Prostate gland (tissue), 2 donors: ENCODE measurements around the gene SIRT4. TPM values are rescaled to one million over a fixed set of nuclear protein-coding genes. Genes with fewer than 3 reads are reported as not detected.
A peak's percentile ranks its signal among the peaks of the same experiment; 100 is the strongest.

Experiments used
- DNase-seq: peaks from one replicate; pipeline ENCODE4 v3.0.0-alpha.2; 2019; ENCODE audit warnings: low spot score
- H3K27ac ChIP-seq, 2 donors: fragments of 200-600 bp; sonication (generic); 2 replicates each; pipeline ENCODE4 v1.5.1; 2017 to 2019
- H3K27me3 ChIP-seq: fragments of 200-600 bp; sonication (generic); replicated peaks from 2 replicates; pipeline ENCODE4 v1.5.1; 2019; ENCODE audit not compliant: insufficient read depth
- H3K36me3 ChIP-seq, 2 donors: fragments of 200-600 bp; sonication (generic); 1 replicate in 1 of 2; 2 replicates in 1 of 2; pipeline versions ENCODE4 v1.5.1 to v1.8.1; 2017 to 2019
- H3K4me1 ChIP-seq: fragments of 200-600 bp; sonication (generic); replicated peaks from 2 replicates; pipeline ENCODE4 v1.5.1; 2019
- H3K4me3 ChIP-seq, 2 donors: fragments of 200-600 bp; sonication (generic); 2 replicates each; pipeline ENCODE4 v1.5.1; 2017 to 2019
- H3K9me3 ChIP-seq: fragments of 200-600 bp; sonication (generic); 2 replicates; pipeline ENCODE4 v1.5.1; 2017
- POLR2A ChIP-seq: fragments of 450-650 bp; IDR thresholded peaks from one replicate; pipeline ENCODE4 v1.6.1; 2016; ENCODE audit warnings: antibody characterized with exemption, mild to moderate bottlenecking
- POLR2AphosphoS5 ChIP-seq: sonication (generic); formaldehyde crosslinking; IDR thresholded peaks from one replicate; pipeline ENCODE4 v1.6.1; 2017; ENCODE audit warnings: antibody characterized with exemption
- WGBS: methylation state at CpG from one replicate; pipeline ENCODE4 v1.1.5; 2018; 5-methylcytosine and 5-hydroxymethylcytosine counted together
- intact Hi-C: fragments of 100-400 bp; cut with DNase I; formaldehyde crosslinking; loops from one replicate; pipeline ENCODE4 v1.14.2; 2022
- total RNA-seq, 2 donors: library from RNA; depleted of rRNA; stranded (reverse); fragments of >200 nt; gene quantifications; one replicate each; pipeline ENCODE4 v1.1.0, GENCODE V29; 2016
- TF ChIP-seq, protein P1 (sequence below), 4 experiments: fragments of 200-600 bp in 2 of 4; fragments of 450-650 bp in 2 of 4; sonication (generic) in 2 of 4; IDR thresholded peaks; 1 replicate in 3 of 4; 2 replicates in 1 of 4; pipeline ENCODE4 v1.5.1; 2016 to 2019; ENCODE audit warnings: antibody characterized with exemption in 4 of 4, mild to moderate bottlenecking in 2 of 4, moderate library complexity in 2 of 4

Gene SIRT4
- total RNA-seq, 2 donors from 2014 or later, result 0.96 to 2.2 TPM

DNA sequence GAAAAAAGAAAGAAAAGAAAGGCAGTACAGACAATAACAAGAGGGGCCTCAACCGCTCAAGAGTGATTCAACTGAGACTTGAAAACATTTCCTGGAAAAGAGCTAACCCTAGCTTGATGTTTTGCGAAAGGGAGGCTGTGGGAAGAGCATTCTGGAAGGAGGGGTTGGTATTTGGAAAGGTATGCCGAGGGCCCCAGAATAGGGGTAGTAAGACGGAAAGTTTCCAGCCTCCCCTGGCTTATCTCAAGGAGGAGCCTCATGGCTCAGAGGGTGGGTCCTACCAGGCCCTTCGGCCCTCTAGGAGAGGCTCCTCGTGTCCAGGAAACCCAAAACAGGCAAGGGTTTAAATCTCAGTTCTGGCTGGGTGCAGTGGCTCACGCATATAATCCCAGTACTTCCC is 18.8 kb upstream of the SIRT4 start:
- no peak overlapping the region for H3K27ac ChIP-seq
- no peaks in the 10 kb centered on the region for H3K9me3 ChIP-seq
- H3K4me3 ChIP-seq, result no peak overlapping the region
- intact Hi-C loops, result no loop called here
- no peaks in the 10 kb centered on the region for H3K4me1 ChIP-seq
- WGBS, result 66% methylated on average over 7 of the region's 7 CpGs
- no peaks in the 10 kb centered on the region for H3K36me3 ChIP-seq
- H3K27me3 ChIP-seq, result no peaks in the 10 kb centered on the region
- TF ChIP-seq, protein P1, sequence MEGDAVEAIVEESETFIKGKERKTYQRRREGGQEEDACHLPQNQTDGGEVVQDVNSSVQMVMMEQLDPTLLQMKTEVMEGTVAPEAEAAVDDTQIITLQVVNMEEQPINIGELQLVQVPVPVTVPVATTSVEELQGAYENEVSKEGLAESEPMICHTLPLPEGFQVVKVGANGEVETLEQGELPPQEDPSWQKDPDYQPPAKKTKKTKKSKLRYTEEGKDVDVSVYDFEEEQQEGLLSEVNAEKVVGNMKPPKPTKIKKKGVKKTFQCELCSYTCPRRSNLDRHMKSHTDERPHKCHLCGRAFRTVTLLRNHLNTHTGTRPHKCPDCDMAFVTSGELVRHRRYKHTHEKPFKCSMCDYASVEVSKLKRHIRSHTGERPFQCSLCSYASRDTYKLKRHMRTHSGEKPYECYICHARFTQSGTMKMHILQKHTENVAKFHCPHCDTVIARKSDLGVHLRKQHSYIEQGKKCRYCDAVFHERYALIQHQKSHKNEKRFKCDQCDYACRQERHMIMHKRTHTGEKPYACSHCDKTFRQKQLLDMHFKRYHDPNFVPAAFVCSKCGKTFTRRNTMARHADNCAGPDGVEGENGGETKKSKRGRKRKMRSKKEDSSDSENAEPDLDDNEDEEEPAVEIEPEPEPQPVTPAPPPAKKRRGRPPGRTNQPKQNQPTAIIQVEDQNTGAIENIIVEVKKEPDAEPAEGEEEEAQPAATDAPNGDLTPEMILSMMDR (IDR thresholded peaks at IDR 0.05), result no peak
- TF ChIP-seq POLR2AphosphoS5, result no peak
- no peak for TF ChIP-seq POLR2A
- no peak for DNase-seq

DNA sequence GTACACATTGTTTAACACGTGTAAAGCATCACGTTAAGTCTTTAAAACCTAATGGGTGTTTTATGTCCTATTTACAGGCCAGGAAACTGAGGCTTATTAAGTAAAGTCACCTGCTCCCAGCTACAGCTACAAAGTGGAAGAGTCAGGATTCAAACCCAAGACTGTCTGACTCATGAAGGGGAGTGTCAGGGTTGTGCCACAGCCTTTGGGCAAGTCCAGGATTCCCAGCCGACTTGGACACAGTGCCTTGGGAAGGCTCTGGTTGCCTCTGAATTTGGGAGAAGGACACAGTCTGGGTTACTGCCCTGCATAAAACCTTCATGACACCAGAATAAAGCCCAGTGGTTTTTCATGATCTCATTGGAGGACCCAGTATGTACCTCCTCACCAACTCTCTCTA is 17.7 kb upstream of the SIRT4 start:
- no peaks in the 10 kb centered on the region for H3K4me1 ChIP-seq
- TF ChIP-seq POLR2A (no peak), POLR2AphosphoS5 (no peak)
- TF ChIP-seq, protein P1 (IDR thresholded peaks at IDR 0.05), result no peak
- intact Hi-C loops, result no loop called here
- no peak for DNase-seq
- no peak overlapping the region for H3K27ac ChIP-seq
- no peak overlapping the region for H3K4me3 ChIP-seq
- no peaks in the 10 kb centered on the region for H3K36me3 ChIP-seq
- H3K9me3 ChIP-seq, result no peaks in the 10 kb centered on the region
- 84% methylated on average over 3 of the region's 3 CpGs for WGBS
- H3K27me3 ChIP-seq, result no peaks in the 10 kb centered on the region

DNA sequence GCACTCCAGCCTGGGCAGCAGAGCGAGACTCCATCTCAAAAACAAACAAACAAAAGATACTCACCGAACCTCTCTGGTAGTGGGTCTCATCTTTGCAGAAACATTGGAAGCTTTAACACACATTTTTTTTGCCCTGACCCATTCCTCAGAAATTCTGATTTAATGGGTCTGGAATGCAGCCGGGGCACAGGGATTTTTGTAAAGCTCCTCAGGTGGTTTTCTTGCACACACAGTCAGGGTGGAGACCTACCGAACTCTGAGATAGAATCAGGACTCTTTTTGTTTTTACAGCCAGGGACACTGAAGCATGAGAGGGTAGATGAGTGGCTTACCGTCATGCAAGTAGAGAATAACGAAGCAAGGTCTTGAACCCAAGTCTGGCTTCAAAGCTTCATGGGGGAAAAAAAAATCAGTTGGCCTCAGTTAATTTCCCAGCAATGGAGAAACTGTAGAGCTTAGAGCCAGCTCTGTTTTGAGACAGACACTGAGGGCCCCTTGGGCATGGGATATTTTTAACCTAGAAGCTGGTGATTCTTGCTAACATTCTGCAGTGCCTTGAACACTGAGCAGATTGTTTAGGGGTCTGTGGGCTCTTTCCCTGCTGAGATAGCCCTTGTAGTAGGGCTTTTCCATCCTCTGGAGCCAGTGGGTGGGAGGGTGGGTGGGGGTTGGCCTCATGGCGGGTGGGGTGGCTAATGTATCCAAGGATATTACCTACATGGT is 15.2 kb upstream of the SIRT4 start:
- TF ChIP-seq POLR2A (no peak), POLR2AphosphoS5 (no peak)
- TF ChIP-seq, protein P1 (IDR thresholded peaks at IDR 0.05), result no peak
- Histone ChIP-seq H3K36me3 (no peaks in the 10 kb centered on the region), H3K27ac (no peak overlapping the region), H3K27me3 (no peaks in the 10 kb centered on the region), H3K4me1 (no peaks in the 10 kb centered on the region), H3K9me3 (no peaks in the 10 kb centered on the region), H3K4me3 (no peak overlapping the region)
- 53% methylated on average over 7 of the region's 7 CpGs for WGBS
- intact Hi-C loops, result no loop called here
- no peak for DNase-seq

DNA sequence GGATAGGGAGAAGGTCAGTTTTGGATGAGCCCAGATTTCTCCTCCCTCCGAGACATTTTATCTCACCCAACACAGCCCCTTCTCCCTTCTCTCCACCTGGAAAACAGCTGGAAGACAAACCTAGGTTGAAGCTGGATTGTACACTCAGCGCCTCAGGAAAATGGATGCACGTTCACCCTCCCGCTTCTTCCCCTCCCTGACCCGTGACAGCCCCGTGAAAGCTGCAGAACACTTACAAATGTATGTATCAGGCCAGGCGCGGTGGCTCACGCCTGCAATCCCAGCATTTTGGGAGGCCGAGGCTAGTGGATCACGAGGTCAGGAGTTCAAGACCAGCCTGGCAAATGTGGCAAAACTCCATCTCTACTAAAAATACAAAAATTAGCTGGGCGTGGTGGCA is 14.6 kb upstream of the SIRT4 start:
- Histone ChIP-seq H3K27me3 (no peaks in the 10 kb centered on the region), H3K27ac (no peak overlapping the region), H3K36me3 (no peaks in the 10 kb centered on the region), H3K4me3 (no peak overlapping the region), H3K4me1 (no peaks in the 10 kb centered on the region), H3K9me3 (no peaks in the 10 kb centered on the region)
- intact Hi-C loops, result no loop called here
- DNase-seq, result no peak
- TF ChIP-seq POLR2AphosphoS5, result no peak
- no peak for TF ChIP-seq POLR2A
- TF ChIP-seq, protein P1 (IDR thresholded peaks at IDR 0.05), result no peak
- WGBS, result 87% methylated on average over 12 of the region's 12 CpGs

DNA sequence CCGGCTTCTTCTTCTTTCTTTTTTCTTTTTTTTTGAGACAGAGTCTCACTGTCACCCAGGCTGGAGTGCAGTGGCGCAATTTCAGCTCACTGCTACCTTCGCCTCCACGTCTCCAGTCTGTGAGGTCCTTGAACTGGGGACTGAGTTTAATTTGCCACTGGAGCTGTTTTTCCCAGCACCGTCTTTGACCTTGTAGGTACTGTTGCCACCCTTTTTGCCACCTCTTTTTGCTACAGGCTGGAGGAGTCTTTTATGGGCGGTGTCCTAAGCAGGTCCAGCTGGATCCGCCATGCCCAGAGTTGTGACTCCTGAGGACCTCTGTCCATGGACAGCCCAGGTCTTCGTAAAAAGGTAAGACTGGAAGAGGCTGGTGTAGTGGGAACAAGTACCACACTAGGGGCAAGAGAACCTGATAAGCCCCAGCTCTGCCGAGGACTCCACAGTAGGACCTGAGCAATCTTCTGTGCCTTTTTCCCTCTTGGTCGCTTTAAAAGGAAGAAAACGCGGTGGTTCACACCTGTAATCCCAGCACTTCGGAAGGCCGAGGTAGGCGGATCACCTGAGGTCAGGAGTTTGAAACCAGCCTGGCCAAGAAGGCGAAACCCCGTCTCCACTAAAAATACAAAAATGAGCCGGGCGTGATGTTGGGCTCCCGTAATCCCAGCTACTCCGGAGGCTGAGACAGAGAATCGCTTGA is 11.4 kb upstream of the SIRT4 start:
- 27% methylated on average over 22 of the region's 22 CpGs for WGBS
- peak overlapping the region; percentile 97 for H3K27ac ChIP-seq
- intact Hi-C loops, result no loop called here
- no peaks in the 10 kb centered on the region for H3K36me3 ChIP-seq
- H3K9me3 ChIP-seq, result no peaks in the 10 kb centered on the region
- no peak for TF ChIP-seq POLR2AphosphoS5
- TF ChIP-seq POLR2A, result no peak
- TF ChIP-seq, protein P1 (IDR thresholded peaks at IDR 0.05), result no peak
- H3K4me1 ChIP-seq, result no peaks in the 10 kb centered on the region
- DNase-seq, result peak; percentile 24
- no peak overlapping the region for H3K4me3 ChIP-seq
- no peaks in the 10 kb centered on the region for H3K27me3 ChIP-seq
